GM10248 (cell line): ENCODE data around the gene SPATA3.

Experiments
- CTCF ChIA-PET: fragments of 300-600 bp; sonication (Branson Sonifier 250); formaldehyde crosslinking; extraction: SDS; loops from one replicate; lab custom pipeline; 2021; ENCODE audit warnings: antibody characterized with exemption; lab: Yijun Ruan, JAX
- POLR2A ChIA-PET: fragments of 350-650 bp; sonication (Branson Sonifier 250); formaldehyde crosslinking; extraction: SDS; loops from one replicate; lab custom pipeline; 2020; ENCODE audit warnings: antibody characterized with exemption; lab: Yijun Ruan, JAX
- DNase-seq: peaks from one replicate; pipeline ENCODE4 v3.0.0; 2012; ENCODE audit errors: extremely low spot score
- TF ChIP-seq, protein P1 (sequence below): IDR thresholded peaks from 2 replicates; pipeline ENCODE4 v1.5.1; 2012; ENCODE audit warnings: mild to moderate bottlenecking, low read depth; ENCODE audit errors: extremely low read depth, missing control alignments, control extremely low read depth

Gene SPATA3

DNA sequence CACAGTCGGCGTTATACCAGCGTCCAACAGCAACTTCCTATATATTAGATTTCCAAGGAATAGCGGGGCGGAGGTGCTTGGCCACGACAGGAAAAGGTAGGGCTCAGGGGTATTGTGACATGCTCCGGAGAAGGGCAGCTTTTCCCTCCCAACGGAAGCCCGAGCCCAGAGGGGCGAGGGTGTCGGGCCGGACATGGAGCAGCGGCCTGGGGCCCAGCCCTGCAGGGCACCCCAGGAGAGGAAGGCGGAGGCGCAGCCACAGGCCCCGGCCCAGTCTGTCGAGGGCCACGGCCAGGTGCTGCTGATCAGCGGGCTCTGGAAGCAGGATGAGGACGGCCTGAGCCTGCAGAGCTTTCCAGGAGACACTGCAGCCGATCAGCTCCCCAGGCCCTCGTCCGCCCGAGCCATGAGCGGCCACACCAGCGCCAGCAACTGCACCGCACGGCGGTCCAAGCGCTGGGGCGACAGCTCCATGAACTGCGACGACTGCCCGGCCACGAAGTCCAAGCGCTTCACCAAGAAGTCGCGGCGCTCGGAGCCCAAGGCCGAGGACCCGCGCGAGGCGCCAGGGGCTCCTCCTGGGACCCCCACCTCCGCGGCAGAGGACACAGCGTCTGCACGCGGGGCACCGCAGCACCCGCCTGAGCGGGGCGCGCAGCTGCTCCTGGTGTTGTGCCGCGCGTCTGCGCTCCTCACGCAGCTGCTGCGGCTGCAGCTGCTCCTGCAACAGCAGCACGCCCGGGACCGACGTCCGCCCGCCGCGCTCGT is 5.6 kb upstream of the SPATA3 start:
- POLR2A ChIA-PET = no interaction called here
- CTCF ChIA-PET = interaction anchor here (1.0 to 14.2 kb wide), 2 partner anchors 88 to 143 kb away, joined by 3 to 256 read pairs; no protein-coding TSS in a partner anchor

GRCh38 chr2:230990899-230991150 is 5.1 kb upstream of the SPATA3 start:
- ChIA-PET CTCF (interaction anchor here (1.0 to 14.2 kb wide), 3 partner anchors 89 to 166 kb away, joined by 3 to 256 read pairs (median 5); no protein-coding TSS in a partner anchor), POLR2A (no interaction called here)
- DNase-seq = no peak
- TF ChIP-seq, protein P1, sequence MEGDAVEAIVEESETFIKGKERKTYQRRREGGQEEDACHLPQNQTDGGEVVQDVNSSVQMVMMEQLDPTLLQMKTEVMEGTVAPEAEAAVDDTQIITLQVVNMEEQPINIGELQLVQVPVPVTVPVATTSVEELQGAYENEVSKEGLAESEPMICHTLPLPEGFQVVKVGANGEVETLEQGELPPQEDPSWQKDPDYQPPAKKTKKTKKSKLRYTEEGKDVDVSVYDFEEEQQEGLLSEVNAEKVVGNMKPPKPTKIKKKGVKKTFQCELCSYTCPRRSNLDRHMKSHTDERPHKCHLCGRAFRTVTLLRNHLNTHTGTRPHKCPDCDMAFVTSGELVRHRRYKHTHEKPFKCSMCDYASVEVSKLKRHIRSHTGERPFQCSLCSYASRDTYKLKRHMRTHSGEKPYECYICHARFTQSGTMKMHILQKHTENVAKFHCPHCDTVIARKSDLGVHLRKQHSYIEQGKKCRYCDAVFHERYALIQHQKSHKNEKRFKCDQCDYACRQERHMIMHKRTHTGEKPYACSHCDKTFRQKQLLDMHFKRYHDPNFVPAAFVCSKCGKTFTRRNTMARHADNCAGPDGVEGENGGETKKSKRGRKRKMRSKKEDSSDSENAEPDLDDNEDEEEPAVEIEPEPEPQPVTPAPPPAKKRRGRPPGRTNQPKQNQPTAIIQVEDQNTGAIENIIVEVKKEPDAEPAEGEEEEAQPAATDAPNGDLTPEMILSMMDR = no peak

More for the DNA sequence above, 5.6 kb upstream of the SPATA3 start:
- TF ChIP-seq, protein P1 = no peak
- DNase-seq = no peak

DNA sequence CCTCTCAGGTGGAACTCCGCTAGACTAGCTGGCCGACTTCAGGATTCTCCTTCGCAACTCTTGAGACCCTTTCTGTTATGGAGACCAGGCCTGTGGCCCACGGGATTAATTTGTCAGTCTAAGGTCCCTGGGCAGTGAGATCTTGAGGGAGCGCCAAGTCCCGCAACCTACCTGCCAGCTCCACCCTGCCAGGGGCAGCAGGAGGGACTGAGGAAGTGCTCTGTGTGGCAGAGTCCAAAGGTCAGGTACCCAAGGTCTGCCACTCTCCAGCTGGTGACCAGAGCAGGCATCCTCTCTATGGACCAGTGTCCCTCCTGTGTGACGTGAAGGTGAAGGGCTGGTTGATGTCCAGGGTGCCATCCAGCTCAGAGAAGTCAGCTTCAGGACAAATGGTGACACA is 4.3 kb upstream of the SPATA3 start:
- POLR2A ChIA-PET = interaction anchor here (0.6 kb wide), 1 partner anchor 144 kb away, joined by 6 read pairs; no protein-coding TSS in a partner anchor
- DNase-seq = no peak
- CTCF ChIA-PET = interaction anchor here (0.8 to 14.2 kb wide), 7 partner anchors 35 to 167 kb away, joined by 3 to 256 read pairs (median 5); no protein-coding TSS in a partner anchor

DNA sequence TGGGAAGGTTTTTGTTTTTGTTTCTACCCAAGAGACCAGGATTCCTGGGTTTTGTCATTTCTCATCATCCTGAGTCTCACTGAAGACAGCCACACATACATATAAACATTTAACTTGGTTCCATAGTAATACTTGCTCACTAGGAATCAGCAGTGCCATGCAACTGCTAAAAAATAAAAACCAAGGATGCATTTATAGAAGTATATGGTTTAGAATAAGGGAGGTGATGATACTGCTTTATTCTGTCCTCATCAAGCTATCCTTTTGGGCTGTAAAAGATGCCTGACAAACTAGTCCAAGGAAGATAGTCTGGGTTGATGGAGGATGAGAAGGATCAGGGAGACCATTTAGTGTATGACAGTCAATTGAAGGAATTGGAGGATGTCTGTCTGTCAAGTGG is 740 bp downstream of the SPATA3 start:
- DNase-seq = no peak
- POLR2A ChIA-PET = no interaction called here
- TF ChIP-seq, protein P1 = no peak
- CTCF ChIA-PET = interaction anchor here (1.0 to 2.3 kb wide), 4 partner anchors 10 to 84 kb away, joined by 3 to 16 read pairs (median 3); no protein-coding TSS in a partner anchor

More for the DNA sequence above, 4.3 kb upstream of the SPATA3 start:
- TF ChIP-seq, protein P1 = no peak

GRCh38 chr2:230998882-230999281 is 3.0 kb downstream of the SPATA3 start:
- CTCF ChIA-PET = interaction anchor here (1.2 kb wide), 1 partner anchor 11 kb away, joined by 4 read pairs; no protein-coding TSS in a partner anchor
- POLR2A ChIA-PET = no interaction called here
- no peak for DNase-seq
- TF ChIP-seq, protein P1 = no peak

DNA sequence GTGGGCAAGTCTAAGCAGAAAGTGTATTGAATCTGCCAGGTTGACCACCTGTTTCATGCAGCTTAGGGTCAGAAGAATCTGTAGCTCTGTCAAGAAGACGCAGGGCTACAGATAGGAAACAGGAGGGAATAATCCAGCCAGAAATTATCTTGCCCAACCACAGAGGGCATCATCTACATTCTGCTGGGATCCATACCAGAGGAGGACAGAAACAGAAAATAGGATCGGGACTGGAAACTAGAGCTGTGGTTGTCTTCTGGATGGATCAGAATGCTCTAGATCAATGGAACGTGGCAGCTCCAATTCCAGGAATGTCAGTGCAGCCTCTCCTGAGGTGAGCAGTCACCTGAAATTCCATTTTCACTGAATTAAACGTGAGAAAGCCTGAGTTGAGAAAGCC is 3.6 kb downstream of the SPATA3 start:
- DNase-seq = no peak
- TF ChIP-seq, protein P1 = no peak
- ChIA-PET POLR2A (no interaction called here), CTCF (interaction anchor here (0.6 to 1.2 kb wide), 3 partner anchors 12 to 151 kb away, joined by 3 to 4 read pairs (median 3); no protein-coding TSS in a partner anchor)
